Neuronal stem cell (in vitro differentiated cells): Measurements from ENCODE around the gene KCNC1.

Experiments used
- DNase-seq: peaks from one replicate; pipeline ENCODE4 v3.0.0-alpha.2; 2013; ENCODE audit warnings: low spot score
- H2AFZ ChIP-seq: one replicate; pipeline ENCODE4 v1.6.1; 2013; ENCODE audit warnings: mild to moderate bottlenecking, low read length, inconsistent platforms
- H2AK5ac ChIP-seq: 2 replicates; pipeline ENCODE4 v1.6.1; 2013; ENCODE audit warnings: low read depth, mild to moderate bottlenecking, inconsistent platforms, low read length, moderate library complexity, mixed read lengths
- H2BK120ac ChIP-seq: 2 replicates; pipeline ENCODE4 v1.6.1; 2013; ENCODE audit warnings: low read depth, mild to moderate bottlenecking, inconsistent platforms, low read length, moderate library complexity, mixed read lengths
- H2BK12ac ChIP-seq: one replicate; pipeline ENCODE4 v1.6.1; 2013; ENCODE audit warnings: low read length, inconsistent platforms
- H2BK15ac ChIP-seq: 2 replicates; pipeline ENCODE4 v1.6.1; 2013; ENCODE audit warnings: mild to moderate bottlenecking, low read length, inconsistent platforms, mixed read lengths
- H2BK5ac ChIP-seq: one replicate; pipeline ENCODE4 v1.6.1; 2013; ENCODE audit warnings: inconsistent platforms, mild to moderate bottlenecking, low read length, moderate library complexity
- H3K14ac ChIP-seq: one replicate; pipeline ENCODE4 v1.6.1; 2013; ENCODE audit warnings: low read length, inconsistent platforms
- H3K18ac ChIP-seq: 2 replicates; pipeline ENCODE4 v1.6.1; 2013; ENCODE audit warnings: low read length, inconsistent platforms
- H3K23ac ChIP-seq: 2 replicates; pipeline ENCODE4 v1.6.1; 2013; ENCODE audit warnings: low read depth, mild to moderate bottlenecking, mixed read lengths, low read length, inconsistent platforms; ENCODE audit not compliant: poor library complexity
- H3K27ac ChIP-seq: replicated peaks from 3 replicates; pipeline ENCODE4 v1.5.1; 2013; ENCODE audit warnings: low read length, inconsistent platforms
- H3K27me3 ChIP-seq, 3 experiments: 2 replicates each; pipeline ENCODE4 v1.6.1; 2013; ENCODE audit warnings: low read length in 3 of 3, mild to moderate bottlenecking in 2 of 3, inconsistent platforms in 1 of 3, low read depth in 1 of 3, mixed read lengths in 1 of 3, moderate library complexity in 1 of 3; ENCODE audit not compliant: control insufficient read depth in 3 of 3, insufficient read depth in 3 of 3
- H3K36me3 ChIP-seq, 2 donors: replicated peaks in 1 of 2; 2 replicates each; pipeline ENCODE4 v1.6.1; 2013; ENCODE audit warnings: low read length in 2 of 2; ENCODE audit not compliant: control insufficient read depth in 2 of 2, insufficient read depth in 2 of 2
- H3K4ac ChIP-seq: 2 replicates; pipeline ENCODE4 v1.6.1; 2013; ENCODE audit warnings: inconsistent platforms, mild to moderate bottlenecking, low read length, moderate library complexity
- H3K4me1 ChIP-seq, 2 donors: 1 replicate in 1 of 2; 2 replicates in 1 of 2; pipeline ENCODE4 v1.6.1; 2013; ENCODE audit warnings: low read length in 2 of 2, low read depth in 1 of 2; ENCODE audit not compliant: control insufficient read depth in 2 of 2, insufficient read depth in 1 of 2
- H3K4me2 ChIP-seq: one replicate; pipeline ENCODE4 v1.6.1; 2013; ENCODE audit warnings: mild to moderate bottlenecking, low read length, inconsistent platforms; ENCODE audit not compliant: insufficient read depth, poor library complexity, severe bottlenecking
- H3K4me3 ChIP-seq, 2 donors: 2 replicates each; pipeline ENCODE4 v1.5.1; 2013; ENCODE audit warnings: low read length in 2 of 2, mild to moderate bottlenecking in 2 of 2, inconsistent platforms in 1 of 2, moderate library complexity in 1 of 2
- H3K79me1 ChIP-seq: one replicate; pipeline ENCODE4 v1.6.1; 2013; ENCODE audit warnings: low read depth, mild to moderate bottlenecking, inconsistent platforms, low read length, moderate library complexity
- H3K9ac ChIP-seq: one replicate; pipeline ENCODE4 v1.6.1; 2013; ENCODE audit warnings: mild to moderate bottlenecking, low read depth, low read length, inconsistent platforms; ENCODE audit not compliant: poor library complexity
- H3K9me3 ChIP-seq, 2 donors: replicated peaks in 1 of 2; 2 replicates each; pipeline versions ENCODE3 to v1.6.1; 2013; ENCODE audit warnings: low read length in 2 of 2, mild to moderate bottlenecking in 2 of 2, inconsistent platforms in 1 of 2, low read depth in 1 of 2, mixed read lengths in 1 of 2, moderate library complexity in 1 of 2; ENCODE audit not compliant: control insufficient read depth in 2 of 2, insufficient read depth in 1 of 2
- H4K8ac ChIP-seq: one replicate; pipeline ENCODE4 v1.6.1; 2013; ENCODE audit warnings: low read depth, mild to moderate bottlenecking, inconsistent platforms, low read length, moderate library complexity
- H4K91ac ChIP-seq: one replicate; pipeline ENCODE4 v1.6.1; 2013; ENCODE audit warnings: low read length, low read depth, mild to moderate bottlenecking, inconsistent platforms; ENCODE audit not compliant: poor library complexity
- WGBS, 2 donors: extraction: QIAGEN DNeasy Blood & Tissue Kit; methylation state at CpG; one replicate each; pipeline ENCODE4 v1.1.7; 2013; ENCODE audit warnings: missing lambda C conversion rate in 2 of 2, mixed read lengths in 1 of 2; ENCODE audit not compliant: insufficient read length in 2 of 2, insufficient replicate concordance in 1 of 2; ENCODE audit errors: extremely low coverage in 2 of 2; 5-methylcytosine and 5-hydroxymethylcytosine counted together

KCNC1 gene

DNA sequence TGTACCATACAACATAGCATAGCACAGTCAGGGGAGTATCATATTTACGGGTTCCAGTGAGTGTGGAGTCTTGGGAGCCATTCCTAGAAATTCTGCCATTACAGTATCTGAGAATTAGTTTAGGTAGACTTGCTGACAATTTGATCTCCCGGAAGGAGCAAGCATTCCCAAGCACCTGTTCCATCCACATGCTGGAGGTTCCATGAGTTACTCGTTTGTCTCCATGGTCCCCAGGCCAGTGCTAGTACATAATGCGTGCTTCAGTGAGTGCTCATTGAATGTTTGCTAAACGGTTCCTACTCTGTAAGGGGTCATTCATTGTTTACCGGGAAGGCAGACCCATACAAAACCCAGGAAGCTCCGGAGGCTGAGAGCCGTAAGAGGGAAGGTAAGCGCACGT, 42.6 kb upstream of the KCNC1 start:
- Histone ChIP-seq H2AK5ac (no peak overlapping the region), H2BK5ac (no peak overlapping the region), H3K27me3 (peaks cover 3 to 92% (median 23%) of the 10 kb centered on the region in 3 experiments), H3K14ac (no peak overlapping the region), H3K4me1 (peaks cover 0 to 2% of the 10 kb centered on the region in 2 donors), H4K91ac (no peak overlapping the region), H3K23ac (no peak overlapping the region), H2AFZ (no peak overlapping the region), H4K8ac (no peak overlapping the region), H3K9ac (no peak overlapping the region), H2BK12ac (no peak overlapping the region), H3K79me1 (no peaks in the 10 kb centered on the region), H3K27ac (no peak overlapping the region), H3K4me2 (no peak overlapping the region), H2BK120ac (no peak overlapping the region), H3K36me3 (no peaks in the 10 kb centered on the region), H3K18ac (no peak overlapping the region), H3K4me3 (no peak overlapping the region), H3K9me3 (no peaks in the 10 kb centered on the region), H2BK15ac (no peak overlapping the region), H3K4ac (no peak overlapping the region)
- no peak for DNase-seq
- no CpG with 5 or more reads among the region's 10 CpGs for WGBS, 2 donors

GRCh38 chr11:17692931-17693330, 41.6 kb upstream of the KCNC1 start:
- H3K14ac ChIP-seq: no peak overlapping the region
- H3K4ac ChIP-seq: no peak overlapping the region
- no peak overlapping the region for H3K23ac ChIP-seq
- H3K4me2 ChIP-seq: no peak overlapping the region
- H3K9me3 ChIP-seq: no peaks in the 10 kb centered on the region
- no CpG with 5 or more reads among the region's 7 CpGs for WGBS, 2 donors
- no peak overlapping the region for H2BK15ac ChIP-seq
- no peak overlapping the region for H4K8ac ChIP-seq
- peaks cover 3 to 93% (median 27%) of the 10 kb centered on the region in 3 experiments for H3K27me3 ChIP-seq
- no peak overlapping the region for H3K18ac ChIP-seq
- no peak overlapping the region for H2BK12ac ChIP-seq
- H3K4me1 ChIP-seq: peaks cover 0 to 2% of the 10 kb centered on the region in 2 donors
- no peak overlapping the region for H2AFZ ChIP-seq
- no peak overlapping the region for H4K91ac ChIP-seq
- H2BK120ac ChIP-seq: no peak overlapping the region
- no peaks in the 10 kb centered on the region for H3K36me3 ChIP-seq
- no peak overlapping the region for H3K9ac ChIP-seq
- no peak for DNase-seq
- H3K27ac ChIP-seq: no peak overlapping the region
- H3K4me3 ChIP-seq: no peak overlapping the region
- no peak overlapping the region for H2BK5ac ChIP-seq
- H2AK5ac ChIP-seq: no peak overlapping the region
- H3K79me1 ChIP-seq: no peaks in the 10 kb centered on the region

DNA sequence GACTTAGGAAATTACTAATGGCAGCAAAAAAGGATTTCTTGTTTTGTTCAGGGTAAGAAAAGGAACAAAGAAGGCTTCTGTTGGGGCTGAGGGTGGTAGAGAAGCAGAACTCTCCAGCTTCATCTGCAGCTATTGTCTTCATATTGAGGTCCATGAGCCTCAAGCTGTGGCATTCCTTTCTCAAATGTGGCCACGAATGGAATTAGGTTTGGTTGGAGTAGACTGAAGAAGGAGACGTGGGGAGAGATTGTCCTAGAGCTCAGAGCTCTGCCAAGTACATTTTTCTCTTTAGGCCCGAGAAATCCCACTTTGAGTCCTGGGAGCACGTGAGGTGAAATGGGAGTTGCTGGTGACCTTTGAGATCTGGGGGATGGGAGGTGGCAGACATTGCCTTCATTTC, 41.0 kb upstream of the KCNC1 start:
- H3K14ac ChIP-seq: no peak overlapping the region
- H2AFZ ChIP-seq: no peak overlapping the region
- H4K91ac ChIP-seq: no peak overlapping the region
- no peak overlapping the region for H2BK5ac ChIP-seq
- no peak overlapping the region for H3K4me3 ChIP-seq
- H3K23ac ChIP-seq: no peak overlapping the region
- no peak overlapping the region for H3K18ac ChIP-seq
- H3K79me1 ChIP-seq: no peaks in the 10 kb centered on the region
- no peak overlapping the region for H3K27ac ChIP-seq
- peaks cover 3 to 93% (median 27%) of the 10 kb centered on the region in 3 experiments for H3K27me3 ChIP-seq
- no peak for DNase-seq
- H2BK120ac ChIP-seq: no peak overlapping the region
- H3K4ac ChIP-seq: no peak overlapping the region
- H3K4me1 ChIP-seq: peaks cover 0 to 2% of the 10 kb centered on the region in 2 donors
- no peak overlapping the region for H2BK15ac ChIP-seq
- no peaks in the 10 kb centered on the region for H3K36me3 ChIP-seq
- no peaks in the 10 kb centered on the region for H3K9me3 ChIP-seq
- no peak overlapping the region for H2AK5ac ChIP-seq
- H2BK12ac ChIP-seq: no peak overlapping the region
- H3K9ac ChIP-seq: no peak overlapping the region
- no peak overlapping the region for H3K4me2 ChIP-seq
- no CpG with 5 or more reads among the region's 4 CpGs for WGBS, 2 donors
- H4K8ac ChIP-seq: no peak overlapping the region

- H3K27me3 ChIP-seq: peaks cover 3 to 82% (median 27%) of the 10 kb centered on the region in 3 experiments
Observed at GRCh38 chr11:17694494-17695110, 40.0 kb upstream of the KCNC1 start.

More at GRCh38 chr11:17694494-17695110, 40.0 kb upstream of the KCNC1 start:
- Histone ChIP-seq H2AK5ac (no peak overlapping the region), H3K9me3 (no peaks in the 10 kb centered on the region), H3K4me3 (no peak overlapping the region), H3K14ac (no peak overlapping the region), H3K4ac (no peak overlapping the region), H4K91ac (no peak overlapping the region), H2AFZ (no peak overlapping the region), H3K79me1 (no peaks in the 10 kb centered on the region), H3K9ac (no peak overlapping the region), H4K8ac (no peak overlapping the region), H3K36me3 (no peaks in the 10 kb centered on the region), H2BK15ac (no peak overlapping the region), H2BK12ac (no peak overlapping the region), H3K18ac (no peak overlapping the region), H3K23ac (peak overlapping the region; percentile 12), H2BK120ac (no peak overlapping the region), H3K4me1 (peaks cover 0 to 2% of the 10 kb centered on the region in 2 donors), H3K4me2 (no peak overlapping the region), H3K27ac (no peak overlapping the region), H2BK5ac (no peak overlapping the region)
- WGBS, 2 donors: no CpG with 5 or more reads among the region's 10 CpGs
- no peak for DNase-seq
